ENCODE measurements around the gene BLM.

- TF ChIP-seq POLR2A (IDR thresholded peaks at IDR 0.05; ENCODE audit: low read depth, low read length), result no peak
- no peak for TF ChIP-seq POLR2AphosphoS5 (IDR thresholded peaks at IDR 0.05; ENCODE audit: low read depth, low read length)
- TF ChIP-seq TAF1 (IDR thresholded peaks at IDR 0.05; ENCODE audit: borderline replicate concordance, low read depth, low read length), result no peak
These were observed 26.3 kb downstream of the BLM start for GRCh38 chr15:90743407-90743806.

All from GM12892 (cell line).